Neural progenitor cell (in vitro differentiated cells): Measurements from ENCODE around the gene ZC3H13. TPM values are rescaled to one million over a fixed set of nuclear protein-coding genes. Genes with fewer than 3 reads are reported as not detected.

Experiments used
- DNase-seq: peaks from one replicate; pipeline ENCODE4 v3.0.0-alpha.2; 2016; ENCODE audit warnings: low spot score
- H2AFZ ChIP-seq: fragments of 200-600 bp; sonication (generic); replicated peaks from 2 replicates; pipeline ENCODE4 v1.6.1; 2016; ENCODE audit warnings: antibody characterized with exemption
- H3F3A ChIP-seq: fragments of 200-600 bp; sonication (generic); 2 replicates; pipeline ENCODE4 v1.6.1; 2016; ENCODE audit warnings: antibody characterized with exemption, low read depth
- H3K27ac ChIP-seq: fragments of 200-600 bp; sonication (generic); 2 replicates; pipeline ENCODE4 v1.5.1; 2016; ENCODE audit warnings: mild to moderate bottlenecking
- H3K27me3 ChIP-seq: fragments of 200-600 bp; sonication (generic); 2 replicates; pipeline ENCODE4 v1.6.1; 2016; ENCODE audit warnings: mild to moderate bottlenecking, moderate library complexity
- H3K36me3 ChIP-seq: fragments of 200-600 bp; sonication (generic); 2 replicates; pipeline ENCODE4 v1.5.1; 2016
- H3K4me1 ChIP-seq: fragments of 200-600 bp; sonication (generic); 2 replicates; pipeline ENCODE4 v1.6.1; 2016; ENCODE audit warnings: mixed run types
- H3K4me2 ChIP-seq: fragments of 200-600 bp; sonication (generic); 2 replicates; pipeline ENCODE4 v1.6.1; 2016
- H3K4me3 ChIP-seq: fragments of 200-600 bp; sonication (generic); 2 replicates; pipeline ENCODE4 v1.5.1; 2016
- H3K79me2 ChIP-seq: fragments of 200-600 bp; sonication (generic); 2 replicates; pipeline ENCODE4 v1.6.1; 2016; ENCODE audit warnings: low read depth
- H3K9ac ChIP-seq: fragments of 200-600 bp; sonication (generic); 2 replicates; pipeline ENCODE4 v1.6.1; 2016
- H3K9me3 ChIP-seq: fragments of 200-600 bp; sonication (generic); 2 replicates; pipeline ENCODE4 v1.5.1; 2016; ENCODE audit warnings: low read depth
- H4K20me1 ChIP-seq: fragments of 200-600 bp; sonication (generic); 2 replicates; pipeline ENCODE4 v1.6.1; 2016; ENCODE audit warnings: low read depth
- H3K27ac Mint-ChIP-seq: 3 replicates; pipeline ENCODE4 v1.8.0; 2021; ENCODE audit warnings: mixed read lengths
- H3K27me3 Mint-ChIP-seq: 2 replicates; pipeline ENCODE4 v1.8.0; 2022; ENCODE audit warnings: low read depth, mild to moderate bottlenecking, inconsistent platforms, moderate library complexity, mixed read lengths; ENCODE audit not compliant: insufficient read depth
- H3K36me3 Mint-ChIP-seq: 3 replicates; pipeline ENCODE4 v1.8.0; 2021; ENCODE audit warnings: mixed read lengths
- H3K4me1 Mint-ChIP-seq: 3 replicates; pipeline ENCODE4 v1.8.0; 2021; ENCODE audit warnings: mixed read lengths
- H3K4me3 Mint-ChIP-seq: 3 replicates; pipeline ENCODE4 v1.8.0; 2021; ENCODE audit warnings: mild to moderate bottlenecking, moderate library complexity, mixed read lengths
- H3K9me3 Mint-ChIP-seq: 3 replicates; pipeline ENCODE4 v1.8.0; 2020; ENCODE audit warnings: mixed read lengths
- EZH2 ChIP-seq: fragments of 200-600 bp; sonication (generic); IDR thresholded peaks from 2 replicates; pipeline ENCODE4 v1.6.1; 2017; ENCODE audit warnings: antibody characterized with exemption, mild to moderate bottlenecking, moderate library complexity
- EZH2phosphoT487 ChIP-seq: fragments of 200-600 bp; sonication (generic); IDR thresholded peaks from 2 replicates; pipeline ENCODE4 v1.6.1; 2017; ENCODE audit warnings: antibody characterized with exemption
- total RNA-seq: library from RNA; depleted of rRNA; stranded (reverse); fragments of >200 nt; gene quantifications from 2 replicates; pipeline ENCODE4 v1.2.3, GENCODE V29; 2015; ENCODE audit warnings: low replicate concordance
- TF ChIP-seq, protein P1 (sequence below): fragments of 200-600 bp; sonication (generic); IDR thresholded peaks from 2 replicates; pipeline ENCODE4 v1.5.1; 2017; ENCODE audit warnings: antibody characterized with exemption, mild to moderate bottlenecking

ZC3H13 gene
- total RNA-seq, 1 donor from 2014 or later: 41.4 TPM

DNA sequence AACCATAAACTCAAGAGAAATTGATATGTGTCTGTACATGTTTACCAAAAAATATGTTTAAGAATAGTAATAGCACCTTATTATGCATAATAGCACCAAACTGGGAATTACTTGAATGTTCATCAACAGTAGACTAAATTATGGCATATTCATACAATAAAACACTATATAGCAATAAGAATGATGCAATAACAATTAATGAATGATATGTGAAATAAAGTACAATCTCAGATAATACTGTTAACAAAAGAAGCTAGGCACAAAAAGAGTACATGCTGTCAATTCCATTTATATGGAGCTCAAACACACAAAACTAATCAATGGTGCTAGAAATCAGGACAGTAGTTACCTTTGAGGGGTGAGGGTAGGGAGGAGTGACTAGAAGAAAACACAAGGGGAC lies 36.3 kb downstream of the ZC3H13 start:
- Histone ChIP-seq H2AFZ (no peak overlapping the region), H3K9ac (no peak overlapping the region), H3K4me2 (no peak overlapping the region), H3K4me1 (no peaks in the 10 kb centered on the region), H3K27me3 (no peaks in the 10 kb centered on the region), H3K4me3 (no peak overlapping the region), H3K27ac (no peak overlapping the region), H3F3A (no peaks in the 10 kb centered on the region), H3K36me3 (peaks cover 15% of the 10 kb centered on the region), H4K20me1 (peaks cover 4% of the 10 kb centered on the region), H3K9me3 (no peaks in the 10 kb centered on the region), H3K79me2 (no peaks in the 10 kb centered on the region)
- Mint-ChIP-seq H3K27me3 (no peaks in the 10 kb centered on the region), H3K9me3 (no peaks in the 10 kb centered on the region), H3K36me3 (peaks cover 14% of the 10 kb centered on the region), H3K4me1 (no peaks in the 10 kb centered on the region), H3K4me3 (no peak overlapping the region), H3K27ac (no peak overlapping the region)
- DNase-seq: no peak
- TF ChIP-seq EZH2phosphoT487 (no peak), EZH2 (no peak)
- TF ChIP-seq, protein P1, sequence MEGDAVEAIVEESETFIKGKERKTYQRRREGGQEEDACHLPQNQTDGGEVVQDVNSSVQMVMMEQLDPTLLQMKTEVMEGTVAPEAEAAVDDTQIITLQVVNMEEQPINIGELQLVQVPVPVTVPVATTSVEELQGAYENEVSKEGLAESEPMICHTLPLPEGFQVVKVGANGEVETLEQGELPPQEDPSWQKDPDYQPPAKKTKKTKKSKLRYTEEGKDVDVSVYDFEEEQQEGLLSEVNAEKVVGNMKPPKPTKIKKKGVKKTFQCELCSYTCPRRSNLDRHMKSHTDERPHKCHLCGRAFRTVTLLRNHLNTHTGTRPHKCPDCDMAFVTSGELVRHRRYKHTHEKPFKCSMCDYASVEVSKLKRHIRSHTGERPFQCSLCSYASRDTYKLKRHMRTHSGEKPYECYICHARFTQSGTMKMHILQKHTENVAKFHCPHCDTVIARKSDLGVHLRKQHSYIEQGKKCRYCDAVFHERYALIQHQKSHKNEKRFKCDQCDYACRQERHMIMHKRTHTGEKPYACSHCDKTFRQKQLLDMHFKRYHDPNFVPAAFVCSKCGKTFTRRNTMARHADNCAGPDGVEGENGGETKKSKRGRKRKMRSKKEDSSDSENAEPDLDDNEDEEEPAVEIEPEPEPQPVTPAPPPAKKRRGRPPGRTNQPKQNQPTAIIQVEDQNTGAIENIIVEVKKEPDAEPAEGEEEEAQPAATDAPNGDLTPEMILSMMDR: no peak

- no peak overlapping the region for H3K4me3 Mint-ChIP-seq
- TF ChIP-seq EZH2phosphoT487 (no peak), EZH2 (no peak)
- TF ChIP-seq, protein P1: no peak
- H3K4me1 Mint-ChIP-seq: no peaks in the 10 kb centered on the region
- H2AFZ ChIP-seq: no peak overlapping the region
- H3K27ac Mint-ChIP-seq: no peak overlapping the region
- H3K4me2 ChIP-seq: no peak overlapping the region
- H3K4me3 ChIP-seq: no peak overlapping the region
- peaks cover 14% of the 10 kb centered on the region for H3K36me3 Mint-ChIP-seq
- H4K20me1 ChIP-seq: peaks cover 10% of the 10 kb centered on the region
- H3K27ac ChIP-seq: no peak overlapping the region
- H3K9me3 Mint-ChIP-seq: no peaks in the 10 kb centered on the region
- peaks cover 17% of the 10 kb centered on the region for H3K36me3 ChIP-seq
- no peaks in the 10 kb centered on the region for H3K79me2 ChIP-seq
- DNase-seq: no peak
- H3K27me3 Mint-ChIP-seq: no peaks in the 10 kb centered on the region
- no peak overlapping the region for H3K9ac ChIP-seq
- H3F3A ChIP-seq: peaks cover 4% of the 10 kb centered on the region
- no peaks in the 10 kb centered on the region for H3K4me1 ChIP-seq
- H3K9me3 ChIP-seq: no peaks in the 10 kb centered on the region
- H3K27me3 ChIP-seq: no peaks in the 10 kb centered on the region
Observed at GRCh38 chr13:46015366-46015765, 37.2 kb downstream of the ZC3H13 start.

- Histone ChIP-seq H3K9ac (no peak overlapping the region), H3F3A (peaks cover 6% of the 10 kb centered on the region), H3K27ac (no peak overlapping the region), H3K4me2 (no peak overlapping the region), H3K36me3 (peaks cover 30% of the 10 kb centered on the region), H2AFZ (no peak overlapping the region), H3K9me3 (no peaks in the 10 kb centered on the region), H3K4me1 (no peaks in the 10 kb centered on the region), H3K27me3 (no peaks in the 10 kb centered on the region), H3K4me3 (no peak overlapping the region), H3K79me2 (no peaks in the 10 kb centered on the region), H4K20me1 (peaks cover 11% of the 10 kb centered on the region)
- DNase-seq: no peak
- TF ChIP-seq, protein P1: no peak
- TF ChIP-seq EZH2phosphoT487: no peak
- Mint-ChIP-seq H3K4me3 (no peak overlapping the region), H3K27me3 (no peaks in the 10 kb centered on the region), H3K9me3 (no peaks in the 10 kb centered on the region), H3K4me1 (no peaks in the 10 kb centered on the region), H3K27ac (no peak overlapping the region), H3K36me3 (peaks cover 21% of the 10 kb centered on the region)
Observed at GRCh38 chr13:46012404-46012803, 40.1 kb downstream of the ZC3H13 start.
